Neuronal stem cell (in vitro differentiated cells): ENCODE measurements around the gene BAG3.

ENCODE experiments used
- DNase-seq: peaks from one replicate; pipeline ENCODE4 v3.0.0-alpha.2; 2013; ENCODE audit warnings: low spot score
- H2AFZ ChIP-seq: one replicate; pipeline ENCODE4 v1.6.1; 2013; ENCODE audit warnings: mild to moderate bottlenecking, low read length, inconsistent platforms
- H2AK5ac ChIP-seq: 2 replicates; pipeline ENCODE4 v1.6.1; 2013; ENCODE audit warnings: low read depth, mild to moderate bottlenecking, inconsistent platforms, low read length, moderate library complexity, mixed read lengths
- H2BK120ac ChIP-seq: 2 replicates; pipeline ENCODE4 v1.6.1; 2013; ENCODE audit warnings: low read depth, mild to moderate bottlenecking, inconsistent platforms, low read length, moderate library complexity, mixed read lengths
- H2BK12ac ChIP-seq: one replicate; pipeline ENCODE4 v1.6.1; 2013; ENCODE audit warnings: low read length, inconsistent platforms
- H2BK15ac ChIP-seq: 2 replicates; pipeline ENCODE4 v1.6.1; 2013; ENCODE audit warnings: mild to moderate bottlenecking, low read length, inconsistent platforms, mixed read lengths
- H2BK5ac ChIP-seq: one replicate; pipeline ENCODE4 v1.6.1; 2013; ENCODE audit warnings: inconsistent platforms, mild to moderate bottlenecking, low read length, moderate library complexity
- H3K14ac ChIP-seq: one replicate; pipeline ENCODE4 v1.6.1; 2013; ENCODE audit warnings: low read length, inconsistent platforms
- H3K18ac ChIP-seq: 2 replicates; pipeline ENCODE4 v1.6.1; 2013; ENCODE audit warnings: low read length, inconsistent platforms
- H3K23ac ChIP-seq: 2 replicates; pipeline ENCODE4 v1.6.1; 2013; ENCODE audit warnings: low read depth, mild to moderate bottlenecking, mixed read lengths, low read length, inconsistent platforms; ENCODE audit not compliant: poor library complexity
- H3K27ac ChIP-seq: replicated peaks from 3 replicates; pipeline ENCODE4 v1.5.1; 2013; ENCODE audit warnings: low read length, inconsistent platforms
- H3K27me3 ChIP-seq, 3 experiments: 2 replicates each; pipeline ENCODE4 v1.6.1; 2013; ENCODE audit warnings: low read length in 3 of 3, mild to moderate bottlenecking in 2 of 3, inconsistent platforms in 1 of 3, low read depth in 1 of 3, mixed read lengths in 1 of 3, moderate library complexity in 1 of 3; ENCODE audit not compliant: control insufficient read depth in 3 of 3, insufficient read depth in 3 of 3
- H3K36me3 ChIP-seq, 2 donors: replicated peaks in 1 of 2; 2 replicates each; pipeline ENCODE4 v1.6.1; 2013; ENCODE audit warnings: low read length in 2 of 2; ENCODE audit not compliant: control insufficient read depth in 2 of 2, insufficient read depth in 2 of 2
- H3K4ac ChIP-seq: 2 replicates; pipeline ENCODE4 v1.6.1; 2013; ENCODE audit warnings: inconsistent platforms, mild to moderate bottlenecking, low read length, moderate library complexity
- H3K4me1 ChIP-seq, 2 donors: 1 replicate in 1 of 2; 2 replicates in 1 of 2; pipeline ENCODE4 v1.6.1; 2013; ENCODE audit warnings: low read length in 2 of 2, low read depth in 1 of 2; ENCODE audit not compliant: control insufficient read depth in 2 of 2, insufficient read depth in 1 of 2
- H3K4me2 ChIP-seq: one replicate; pipeline ENCODE4 v1.6.1; 2013; ENCODE audit warnings: mild to moderate bottlenecking, low read length, inconsistent platforms; ENCODE audit not compliant: insufficient read depth, poor library complexity, severe bottlenecking
- H3K4me3 ChIP-seq, 2 donors: 2 replicates each; pipeline ENCODE4 v1.5.1; 2013; ENCODE audit warnings: low read length in 2 of 2, mild to moderate bottlenecking in 2 of 2, inconsistent platforms in 1 of 2, moderate library complexity in 1 of 2
- H3K79me1 ChIP-seq: one replicate; pipeline ENCODE4 v1.6.1; 2013; ENCODE audit warnings: low read depth, mild to moderate bottlenecking, inconsistent platforms, low read length, moderate library complexity
- H3K9ac ChIP-seq: one replicate; pipeline ENCODE4 v1.6.1; 2013; ENCODE audit warnings: mild to moderate bottlenecking, low read depth, low read length, inconsistent platforms; ENCODE audit not compliant: poor library complexity
- H3K9me3 ChIP-seq, 2 donors: replicated peaks in 1 of 2; 2 replicates each; pipeline versions ENCODE3 to v1.6.1; 2013; ENCODE audit warnings: low read length in 2 of 2, mild to moderate bottlenecking in 2 of 2, inconsistent platforms in 1 of 2, low read depth in 1 of 2, mixed read lengths in 1 of 2, moderate library complexity in 1 of 2; ENCODE audit not compliant: control insufficient read depth in 2 of 2, insufficient read depth in 1 of 2
- H4K8ac ChIP-seq: one replicate; pipeline ENCODE4 v1.6.1; 2013; ENCODE audit warnings: low read depth, mild to moderate bottlenecking, inconsistent platforms, low read length, moderate library complexity
- H4K91ac ChIP-seq: one replicate; pipeline ENCODE4 v1.6.1; 2013; ENCODE audit warnings: low read length, low read depth, mild to moderate bottlenecking, inconsistent platforms; ENCODE audit not compliant: poor library complexity
- WGBS, 2 donors: extraction: QIAGEN DNeasy Blood & Tissue Kit; methylation state at CpG; one replicate each; pipeline ENCODE4 v1.1.7; 2013; ENCODE audit warnings: missing lambda C conversion rate in 2 of 2, mixed read lengths in 1 of 2; ENCODE audit not compliant: insufficient read length in 2 of 2, insufficient replicate concordance in 1 of 2; ENCODE audit errors: extremely low coverage in 2 of 2; 5-methylcytosine and 5-hydroxymethylcytosine counted together

BAG3 gene

DNA sequence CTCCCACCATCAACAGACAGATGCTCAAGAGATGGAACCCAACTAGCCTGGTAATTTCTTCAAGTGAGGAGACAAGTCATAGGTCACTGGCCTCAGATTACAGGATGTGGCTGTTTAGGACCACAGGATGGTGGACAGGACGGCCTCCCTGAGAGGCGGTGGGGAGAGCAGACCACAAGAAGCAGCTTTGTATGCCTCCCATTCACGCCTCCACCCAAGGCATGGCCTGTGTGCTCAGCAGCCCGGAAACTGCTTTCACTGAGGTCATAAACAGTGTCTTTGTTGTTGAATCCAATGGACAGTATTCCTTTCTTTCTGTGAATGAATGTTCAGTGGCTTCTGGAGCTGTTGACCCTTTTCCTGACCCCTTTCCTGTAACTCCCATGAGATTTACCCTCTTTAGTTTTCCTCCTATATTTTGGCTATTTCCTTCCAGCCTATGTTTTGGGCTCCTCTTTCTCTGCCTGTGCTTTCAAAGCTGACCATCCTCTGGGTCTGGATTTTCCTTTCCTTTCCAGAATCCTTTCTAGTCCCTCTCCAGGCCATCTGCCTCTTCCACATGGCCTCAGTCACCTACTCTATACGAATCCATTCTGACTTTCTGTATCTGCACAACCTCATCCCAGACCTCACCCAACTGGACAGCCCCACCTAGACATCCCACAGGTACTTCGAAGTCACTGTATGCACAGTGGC, 42.2 kb downstream of the BAG3 start:
- no peak overlapping the region for H3K9ac ChIP-seq
- H3K4me2 ChIP-seq = no peak overlapping the region
- no peak overlapping the region for H2BK120ac ChIP-seq
- H2AFZ ChIP-seq = peak overlapping the region; percentile 50
- no peaks in the 10 kb centered on the region for H3K79me1 ChIP-seq
- no peaks in the 10 kb centered on the region for H3K27me3 ChIP-seq
- no peak overlapping the region for H3K4me3 ChIP-seq
- H4K91ac ChIP-seq = no peak overlapping the region
- no peak overlapping the region for H2AK5ac ChIP-seq
- H3K18ac ChIP-seq = no peak overlapping the region
- no peak overlapping the region for H2BK12ac ChIP-seq
- peaks cover 9 to 22% of the 10 kb centered on the region in 2 donors for H3K4me1 ChIP-seq
- no peak overlapping the region for H3K14ac ChIP-seq
- H3K36me3 ChIP-seq = no peaks in the 10 kb centered on the region
- no peak overlapping the region for H3K23ac ChIP-seq
- no peak overlapping the region for H3K4ac ChIP-seq
- no peak for DNase-seq
- H3K27ac ChIP-seq = no peak overlapping the region
- no peak overlapping the region for H4K8ac ChIP-seq
- no CpG with 5 or more reads among the region's 6 CpGs for WGBS, 2 donors
- no peak overlapping the region for H2BK15ac ChIP-seq
- H2BK5ac ChIP-seq = no peak overlapping the region
- peaks cover 2 to 18% of the 10 kb centered on the region in 2 donors for H3K9me3 ChIP-seq

DNA sequence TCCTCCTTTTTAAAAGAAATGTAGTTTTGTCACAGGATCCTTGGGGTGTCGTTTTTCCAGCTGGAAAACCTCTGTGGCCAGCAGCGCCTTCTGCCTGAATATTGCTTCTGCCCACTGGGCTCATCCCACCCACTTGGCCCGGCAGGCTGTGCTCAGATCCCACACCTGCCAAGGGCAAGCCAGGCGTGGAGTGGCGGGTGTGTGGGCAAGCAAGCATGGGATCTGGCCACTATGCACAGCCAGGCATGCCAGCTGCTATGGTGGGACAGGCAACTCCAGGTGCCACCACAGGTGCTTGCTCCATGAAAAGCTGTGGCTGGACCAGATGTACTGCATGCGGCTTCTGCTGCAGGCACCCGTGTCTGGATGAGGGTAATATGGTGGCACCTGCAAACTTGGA, 43.4 kb downstream of the BAG3 start:
- H4K8ac ChIP-seq = no peak overlapping the region
- no peak overlapping the region for H3K23ac ChIP-seq
- no peak overlapping the region for H2AFZ ChIP-seq
- no peak overlapping the region for H2AK5ac ChIP-seq
- no peak overlapping the region for H3K4me3 ChIP-seq
- no peaks in the 10 kb centered on the region for H3K79me1 ChIP-seq
- no peak overlapping the region for H3K18ac ChIP-seq
- no peak overlapping the region for H3K27ac ChIP-seq
- H4K91ac ChIP-seq = no peak overlapping the region
- H3K4ac ChIP-seq = no peak overlapping the region
- H3K4me1 ChIP-seq = peaks cover 5 to 14% of the 10 kb centered on the region in 2 donors
- no CpG with 5 or more reads among the region's 7 CpGs for WGBS, 2 donors
- H3K27me3 ChIP-seq = no peaks in the 10 kb centered on the region
- H3K36me3 ChIP-seq = no peaks in the 10 kb centered on the region
- H2BK5ac ChIP-seq = no peak overlapping the region
- H3K14ac ChIP-seq = no peak overlapping the region
- peaks cover 2 to 18% of the 10 kb centered on the region in 2 donors for H3K9me3 ChIP-seq
- H3K9ac ChIP-seq = no peak overlapping the region
- no peak for DNase-seq
- no peak overlapping the region for H2BK15ac ChIP-seq
- H2BK120ac ChIP-seq = no peak overlapping the region
- no peak overlapping the region for H3K4me2 ChIP-seq
- no peak overlapping the region for H2BK12ac ChIP-seq

GRCh38 chr10:119700321-119700954, 49.3 kb downstream of the BAG3 start:
- peaks cover 0 to 4% of the 10 kb centered on the region in 2 donors for H3K4me1 ChIP-seq
- H3K18ac ChIP-seq = no peak overlapping the region
- H2AFZ ChIP-seq = no peak overlapping the region
- DNase-seq = no peak
- no peak overlapping the region for H4K8ac ChIP-seq
- WGBS, 2 donors = no CpG with 5 or more reads among the region's 4 CpGs
- no peak overlapping the region for H4K91ac ChIP-seq
- no peaks in the 10 kb centered on the region for H3K27me3 ChIP-seq
- no peak overlapping the region for H3K23ac ChIP-seq
- H3K79me1 ChIP-seq = no peaks in the 10 kb centered on the region
- H3K27ac ChIP-seq = no peak overlapping the region
- H2BK12ac ChIP-seq = no peak overlapping the region
- no peak overlapping the region for H2BK120ac ChIP-seq
- H2BK15ac ChIP-seq = no peak overlapping the region
- no peak overlapping the region for H3K4ac ChIP-seq
- no peak overlapping the region for H2AK5ac ChIP-seq
- no peak overlapping the region for H2BK5ac ChIP-seq
- H3K4me2 ChIP-seq = no peak overlapping the region
- peaks cover under 1 to 5% of the 10 kb centered on the region in 2 donors for H3K9me3 ChIP-seq
- H3K9ac ChIP-seq = no peak overlapping the region
- no peak overlapping the region for H3K4me3 ChIP-seq
- no peak overlapping the region for H3K14ac ChIP-seq
- H3K36me3 ChIP-seq = no peaks in the 10 kb centered on the region

GRCh38 chr10:119701861-119702260, 50.7 kb downstream of the BAG3 start:
- Histone ChIP-seq H3K36me3 (no peaks in the 10 kb centered on the region), H2BK12ac (no peak overlapping the region), H4K91ac (no peak overlapping the region), H3K4ac (no peak overlapping the region), H2AK5ac (no peak overlapping the region), H3K9ac (no peak overlapping the region), H2BK120ac (no peak overlapping the region), H3K14ac (no peak overlapping the region), H3K27ac (no peak overlapping the region), H2BK5ac (no peak overlapping the region), H2BK15ac (no peak overlapping the region), H3K4me1 (peaks cover 0 to 4% of the 10 kb centered on the region in 2 donors), H3K23ac (no peak overlapping the region), H3K79me1 (no peaks in the 10 kb centered on the region), H3K4me3 (no peak overlapping the region), H3K27me3 (no peaks in the 10 kb centered on the region), H3K9me3 (peaks cover 4 to 9% of the 10 kb centered on the region in 2 donors), H4K8ac (no peak overlapping the region), H2AFZ (no peak overlapping the region), H3K4me2 (no peak overlapping the region), H3K18ac (no peak overlapping the region)
- WGBS, 2 donors = no CpG with 5 or more reads among the region's 7 CpGs
- DNase-seq = no peak
